ENCODE results near the gene RAPH1. TPM values are rescaled to one million over a fixed set of nuclear protein-coding genes. Genes with fewer than 3 reads are reported as not detected.

Gene RAPH1
- total and polyA plus RNA-seq, 7 donors = 4.8 to 19.9 (median 11.8) TPM

GRCh38 chr2:203352604-203353255, 182.4 kb downstream of the RAPH1 start:
- no peak overlapping the region for H3K27ac ChIP-seq
- no peaks in the 10 kb centered on the region for H3K27me3 ChIP-seq
- 52 to 83% methylated on average over 5 of the region's 5 CpGs for WGBS, 2 donors
- TF ChIP-seq CTCF (IDR thresholded peaks at IDR 0.05) = no peak
- TF ChIP-seq POLR2A (IDR thresholded peaks at IDR 0.05) = no peak
- TF ChIP-seq EP300 (IDR thresholded peaks at IDR 0.05) = no peak
- no peak for TF ChIP-seq POLR2AphosphoS5 (IDR thresholded peaks at IDR 0.05)
- no peak overlapping the region for H3K4me3 ChIP-seq
- H3K4me1 ChIP-seq = no peaks in the 10 kb centered on the region
- intact Hi-C loops (cut with DNase I) = no loop called here
- peaks cover 0 to 3% (median 0%) of the 10 kb centered on the region in 4 donors for H3K36me3 ChIP-seq
- DNase-seq = no peak
- H3K9me3 ChIP-seq = no peaks in the 10 kb centered on the region

- no peaks in the 10 kb centered on the region for H3K27me3 ChIP-seq
- no peak for TF ChIP-seq POLR2AphosphoS5 (IDR thresholded peaks at IDR 0.05)
- no peak for TF ChIP-seq POLR2A (IDR thresholded peaks at IDR 0.05)
- no peak for TF ChIP-seq EP300 (IDR thresholded peaks at IDR 0.05)
- TF ChIP-seq CTCF (IDR thresholded peaks at IDR 0.05) = no peak
- H3K36me3 ChIP-seq = peaks cover 0 to 12% (median 0%) of the 10 kb centered on the region in 4 donors
- no peaks in the 10 kb centered on the region for H3K9me3 ChIP-seq
- H3K27ac ChIP-seq = no peak overlapping the region
- no peak overlapping the region for H3K4me3 ChIP-seq
- intact Hi-C loops (cut with DNase I) = no loop called here
- no peaks in the 10 kb centered on the region for H3K4me1 ChIP-seq
- 59 to 85% methylated on average over 4 of the region's 4 CpGs for WGBS, 2 donors
- no peak for DNase-seq
These were observed 187.7 kb downstream of the RAPH1 start for GRCh38 chr2:203347375-203347774.

- Histone ChIP-seq H3K4me1 (peaks cover 0 to 3% (median 1%) of the 10 kb centered on the region in 4 donors), H3K9me3 (no peaks in the 10 kb centered on the region), H3K36me3 (peaks cover 0 to 12% (median 0%) of the 10 kb centered on the region in 4 donors), H3K27ac (no peak overlapping the region), H3K4me3 (no peak overlapping the region), H3K27me3 (no peaks in the 10 kb centered on the region)
- DNase-seq = no peak
- no peak for TF ChIP-seq POLR2AphosphoS5 (IDR thresholded peaks at IDR 0.05)
- intact Hi-C loops (cut with DNase I) = no loop called here
- 85 to 94% methylated on average over 1 of the region's 1 CpG for WGBS, 2 donors
These were observed 188.5 kb downstream of the RAPH1 start for GRCh38 chr2:203346612-203347011.

GRCh38 chr2:203344667-203345066, 190.4 kb downstream of the RAPH1 start:
- WGBS, 2 donors = 98% methylated on average over 12 of the region's 12 CpGs
- no peaks in the 10 kb centered on the region for H3K9me3 ChIP-seq
- no peak for TF ChIP-seq POLR2AphosphoS5 (IDR thresholded peaks at IDR 0.05)
- no peak for TF ChIP-seq POLR2A (IDR thresholded peaks at IDR 0.05)
- TF ChIP-seq EP300 (IDR thresholded peaks at IDR 0.05) = no peak
- no peak for TF ChIP-seq CTCF (IDR thresholded peaks at IDR 0.05)
- H3K27ac ChIP-seq = no peak overlapping the region
- peaks cover 0 to 17% (median 12%) of the 10 kb centered on the region in 4 donors for H3K4me1 ChIP-seq
- intact Hi-C loops (cut with DNase I) = no loop called here
- no peaks in the 10 kb centered on the region for H3K27me3 ChIP-seq
- no peak overlapping the region for H3K4me3 ChIP-seq
- DNase-seq = no peak
- peaks cover 0 to 12% (median 0%) of the 10 kb centered on the region in 4 donors for H3K36me3 ChIP-seq

Other genes with a start within 250 kb of the RAPH1 start
- 10 to 100 TPM; 38.3 to 61.9 (median 49.0) TPM for gene ABI2, start 206.9 kb downstream of the RAPH1 start, total RNA-seq
- 10 to 100 TPM in 1 of 3 donors, 1 to 10 TPM in 2; 3.6 to 13.4 (median 6.0) TPM for gene ABI2, start 206.9 kb downstream of the RAPH1 start, polyA plus RNA-seq
- 1 to 10 TPM in 2 of 4 donors, under 1 TPM in 2; 0.28 to 2.9 (median 0.95) TPM for gene CD28, start 171.3 kb upstream of the RAPH1 start, total RNA-seq
- 1 to 10 TPM in 2 of 3 donors, under 1 TPM in 1; under 0.01 to 6.2 (median 2.5) TPM for gene CD28, start 171.3 kb upstream of the RAPH1 start, polyA plus RNA-seq